GM21529 (cell line): ENCODE results near the gene DOCK4.
"Not testable (repeated sequence)": the region's sequence is repeated elsewhere in the genome, so short reads cannot be mapped to it uniquely, and the experiment has no call there.

Experiments
- ATAC-seq: cut with Tn5 transposase; IDR thresholded peaks from one replicate; pipeline ENCODE4 v1.9.1; 2021; ENCODE audit not compliant: unreplicated experiment

The DOCK4 gene, protein sequence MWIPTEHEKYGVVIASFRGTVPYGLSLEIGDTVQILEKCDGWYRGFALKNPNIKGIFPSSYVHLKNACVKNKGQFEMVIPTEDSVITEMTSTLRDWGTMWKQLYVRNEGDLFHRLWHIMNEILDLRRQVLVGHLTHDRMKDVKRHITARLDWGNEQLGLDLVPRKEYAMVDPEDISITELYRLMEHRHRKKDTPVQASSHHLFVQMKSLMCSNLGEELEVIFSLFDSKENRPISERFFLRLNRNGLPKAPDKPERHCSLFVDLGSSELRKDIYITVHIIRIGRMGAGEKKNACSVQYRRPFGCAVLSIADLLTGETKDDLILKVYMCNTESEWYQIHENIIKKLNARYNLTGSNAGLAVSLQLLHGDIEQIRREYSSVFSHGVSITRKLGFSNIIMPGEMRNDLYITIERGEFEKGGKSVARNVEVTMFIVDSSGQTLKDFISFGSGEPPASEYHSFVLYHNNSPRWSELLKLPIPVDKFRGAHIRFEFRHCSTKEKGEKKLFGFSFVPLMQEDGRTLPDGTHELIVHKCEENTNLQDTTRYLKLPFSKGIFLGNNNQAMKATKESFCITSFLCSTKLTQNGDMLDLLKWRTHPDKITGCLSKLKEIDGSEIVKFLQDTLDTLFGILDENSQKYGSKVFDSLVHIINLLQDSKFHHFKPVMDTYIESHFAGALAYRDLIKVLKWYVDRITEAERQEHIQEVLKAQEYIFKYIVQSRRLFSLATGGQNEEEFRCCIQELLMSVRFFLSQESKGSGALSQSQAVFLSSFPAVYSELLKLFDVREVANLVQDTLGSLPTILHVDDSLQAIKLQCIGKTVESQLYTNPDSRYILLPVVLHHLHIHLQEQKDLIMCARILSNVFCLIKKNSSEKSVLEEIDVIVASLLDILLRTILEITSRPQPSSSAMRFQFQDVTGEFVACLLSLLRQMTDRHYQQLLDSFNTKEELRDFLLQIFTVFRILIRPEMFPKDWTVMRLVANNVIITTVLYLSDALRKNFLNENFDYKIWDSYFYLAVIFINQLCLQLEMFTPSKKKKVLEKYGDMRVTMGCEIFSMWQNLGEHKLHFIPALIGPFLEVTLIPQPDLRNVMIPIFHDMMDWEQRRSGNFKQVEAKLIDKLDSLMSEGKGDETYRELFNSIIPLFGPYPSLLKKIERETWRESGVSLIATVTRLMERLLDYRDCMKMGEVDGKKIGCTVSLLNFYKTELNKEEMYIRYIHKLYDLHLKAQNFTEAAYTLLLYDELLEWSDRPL (N-terminal part only)

DNA sequence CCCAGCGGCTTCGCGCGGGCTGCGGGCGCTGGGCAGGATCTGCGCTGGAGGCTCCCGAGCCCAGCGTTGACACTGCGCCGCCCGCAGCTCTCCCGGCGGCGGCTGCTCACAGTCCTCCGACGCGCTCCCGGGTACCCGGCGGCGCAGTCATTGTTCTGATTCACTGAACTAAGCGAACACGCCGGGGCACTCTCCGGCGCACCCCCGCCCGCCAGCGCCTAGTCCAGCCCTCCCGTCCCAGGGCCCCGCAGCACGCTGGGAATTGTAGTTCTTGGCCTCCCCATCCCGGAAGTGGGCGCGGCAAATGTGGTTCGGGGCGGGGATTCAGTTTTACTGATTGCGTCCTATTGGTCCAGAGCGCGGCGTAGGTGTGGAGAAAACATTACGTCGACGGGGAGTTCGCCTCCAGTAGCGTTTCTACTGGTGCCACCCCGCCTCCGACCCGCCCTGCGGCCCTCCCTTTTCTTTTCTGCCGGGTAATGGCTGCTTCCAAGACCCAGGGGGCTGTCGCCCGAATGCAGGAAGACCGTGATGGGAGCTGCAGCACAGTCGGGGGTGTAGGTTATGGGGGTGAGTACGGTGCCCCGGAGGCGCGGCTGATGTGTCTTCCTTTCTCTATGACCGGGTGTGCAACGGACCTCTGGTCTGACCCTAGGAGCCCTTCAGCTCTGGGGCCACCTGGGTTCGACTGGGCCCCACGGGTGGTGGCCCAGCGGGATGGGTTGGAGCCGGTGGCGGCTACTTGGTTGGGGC, at the start of gene DOCK4, which contains the start of gene ZNF277:
TSS of gene DOCK4 (minus strand) at position 162 of the 753 bp plus-strand sequence. CDS start 261 bp downstream, outside the sequence.
TSS of gene ZNF277 (plus strand) at position 458 of the 753 bp plus-strand sequence. CDS start at position 480, 22 bp downstream.
- peak; percentile 92 for ATAC-seq

DNA sequence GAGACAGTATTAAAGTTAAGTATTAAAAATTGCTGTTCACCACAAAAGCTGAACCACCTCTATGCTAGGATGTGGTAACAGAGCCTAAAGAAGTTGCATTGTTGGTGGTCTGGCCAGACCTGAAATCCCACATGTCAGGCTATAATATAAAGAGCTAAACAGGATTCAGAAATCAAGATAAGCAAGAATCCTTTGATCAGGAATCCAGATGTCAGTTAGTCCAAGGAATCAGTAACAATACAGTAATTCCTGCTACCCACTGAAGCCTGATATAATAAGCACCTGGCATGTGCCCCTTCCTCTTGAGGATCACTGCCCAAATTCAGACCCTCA, 49.2 kb upstream of the DOCK4 start:
- ATAC-seq, result no peak

DNA sequence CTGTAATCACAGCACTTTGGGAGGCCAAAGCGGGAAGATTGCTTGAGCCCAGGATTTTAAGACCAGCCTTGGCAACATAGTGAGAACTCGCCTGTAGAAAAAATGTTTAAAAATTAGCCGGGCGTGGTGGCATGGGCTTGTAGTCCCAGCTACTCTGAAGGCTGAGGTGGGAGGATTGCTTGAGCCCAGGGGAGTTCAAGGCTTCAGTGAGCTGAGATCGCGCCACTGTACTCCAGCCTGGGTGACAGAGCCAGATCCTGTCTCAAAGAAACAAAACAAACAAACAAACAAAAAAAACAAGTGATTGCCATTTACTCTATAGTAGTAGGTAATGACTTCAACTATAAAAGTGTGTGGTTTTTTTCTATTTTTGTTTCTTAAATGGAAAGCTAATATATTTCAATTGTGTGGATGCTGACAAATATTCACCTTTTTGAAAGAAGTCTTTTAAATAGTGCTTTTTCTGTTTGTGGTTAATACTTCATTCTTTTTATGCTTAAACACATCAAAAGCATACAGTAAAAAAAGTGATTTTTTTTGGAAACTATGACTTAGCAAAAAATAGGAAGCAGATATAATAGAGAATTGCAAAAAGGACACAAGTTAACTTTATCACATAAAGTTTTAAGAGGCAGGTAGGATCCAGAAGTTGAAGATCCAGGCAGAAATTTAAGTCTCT, 48.6 kb upstream of the DOCK4 start:
- ATAC-seq, result no peak

DNA sequence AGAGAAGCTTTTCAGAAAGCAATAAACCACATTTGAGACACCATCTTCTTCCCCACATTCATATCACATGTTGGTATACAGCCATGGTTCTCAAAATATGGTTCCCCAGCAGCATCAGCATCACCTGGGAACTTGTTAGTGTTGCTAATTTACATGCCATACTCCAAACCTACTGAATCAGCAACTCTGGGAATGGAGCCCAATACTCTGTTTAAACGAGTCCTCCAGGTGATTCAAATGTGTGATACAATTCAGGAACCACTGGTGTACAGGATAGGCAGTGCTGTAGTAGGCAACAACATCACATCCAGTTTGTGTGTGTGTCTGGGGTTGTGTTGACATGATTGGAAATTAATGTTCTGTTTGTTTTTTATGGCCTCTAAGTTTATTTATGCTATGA, 48.0 kb upstream of the DOCK4 start:
- no peak for ATAC-seq

DNA sequence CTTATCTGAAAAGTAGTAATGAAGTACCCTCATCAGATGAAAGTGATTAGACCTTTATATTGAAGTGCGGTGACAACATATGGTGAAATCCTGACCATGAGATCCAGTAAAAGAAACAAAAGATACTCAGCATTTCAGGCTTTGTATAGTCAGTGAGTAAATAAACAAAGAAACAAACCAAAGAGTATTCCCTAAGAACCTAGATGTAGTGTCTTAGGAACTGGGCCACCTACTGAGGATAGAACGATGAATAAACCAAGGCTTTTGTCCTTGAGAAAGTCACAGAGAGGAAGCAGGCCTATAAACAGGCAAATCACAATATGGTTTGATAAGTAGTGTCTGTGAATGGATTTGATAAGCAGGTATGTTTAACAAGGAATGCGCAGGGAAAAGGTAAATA, 46.5 kb upstream of the DOCK4 start:
- ATAC-seq, result no peak

DNA sequence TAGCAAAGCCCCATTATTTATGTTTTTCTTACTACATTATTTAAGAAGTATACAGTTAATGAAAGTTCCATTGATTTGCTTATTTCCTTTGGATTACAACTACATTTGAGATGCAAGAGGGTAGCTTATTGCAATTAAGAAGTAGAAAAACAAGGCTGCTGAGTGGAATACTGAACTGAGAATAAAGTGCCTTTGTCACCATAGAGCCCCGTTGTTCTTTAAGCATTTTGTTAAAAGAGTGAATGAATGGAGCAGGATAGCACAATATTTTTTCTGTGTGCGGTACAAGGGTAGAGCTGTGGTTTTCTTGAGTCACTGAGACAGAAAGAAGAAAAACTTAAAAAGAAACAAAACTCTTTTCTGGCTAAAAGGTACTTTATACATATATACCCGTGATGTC, 45.9 kb upstream of the DOCK4 start:
- no peak for ATAC-seq

DNA sequence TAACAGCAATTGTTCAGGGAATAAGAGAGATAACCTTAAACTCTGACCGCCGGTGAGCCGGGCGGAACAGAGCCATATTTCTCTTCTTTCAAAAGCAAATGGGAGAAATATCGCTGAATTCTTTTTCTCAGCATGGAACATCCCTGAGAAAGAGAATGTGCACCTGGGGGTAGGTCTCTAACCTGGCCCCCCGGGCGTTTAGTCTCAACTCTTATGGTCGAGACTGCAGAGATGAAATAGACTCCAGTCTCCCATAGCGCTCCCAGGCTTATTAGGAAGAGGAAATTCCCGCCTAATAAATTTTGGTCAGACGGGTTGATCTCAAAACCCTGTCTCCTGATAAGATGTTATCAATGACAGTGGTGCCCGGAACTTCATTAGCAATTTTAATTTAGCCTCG, 43.8 kb upstream of the DOCK4 start:
- not testable (repeated sequence) for ATAC-seq

DNA sequence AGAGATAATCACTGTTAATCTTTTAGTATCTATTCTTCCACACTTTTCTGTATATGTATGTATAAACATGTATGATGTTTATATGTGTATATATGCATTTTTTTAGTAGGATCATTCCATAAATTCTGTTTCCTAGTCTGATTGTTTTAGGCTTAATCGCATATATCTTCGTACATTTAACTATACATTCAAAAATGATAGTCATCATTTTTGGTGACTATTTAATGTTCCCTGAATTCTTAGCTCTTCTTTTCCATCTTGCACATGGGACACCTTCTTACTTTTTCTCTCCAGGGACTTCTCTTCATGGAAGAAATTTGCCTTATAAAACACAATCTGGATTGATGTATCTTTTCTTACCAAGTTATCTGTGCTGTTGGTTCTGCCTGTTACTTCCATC, 42.4 kb upstream of the DOCK4 start:
- ATAC-seq, result no peak

DNA sequence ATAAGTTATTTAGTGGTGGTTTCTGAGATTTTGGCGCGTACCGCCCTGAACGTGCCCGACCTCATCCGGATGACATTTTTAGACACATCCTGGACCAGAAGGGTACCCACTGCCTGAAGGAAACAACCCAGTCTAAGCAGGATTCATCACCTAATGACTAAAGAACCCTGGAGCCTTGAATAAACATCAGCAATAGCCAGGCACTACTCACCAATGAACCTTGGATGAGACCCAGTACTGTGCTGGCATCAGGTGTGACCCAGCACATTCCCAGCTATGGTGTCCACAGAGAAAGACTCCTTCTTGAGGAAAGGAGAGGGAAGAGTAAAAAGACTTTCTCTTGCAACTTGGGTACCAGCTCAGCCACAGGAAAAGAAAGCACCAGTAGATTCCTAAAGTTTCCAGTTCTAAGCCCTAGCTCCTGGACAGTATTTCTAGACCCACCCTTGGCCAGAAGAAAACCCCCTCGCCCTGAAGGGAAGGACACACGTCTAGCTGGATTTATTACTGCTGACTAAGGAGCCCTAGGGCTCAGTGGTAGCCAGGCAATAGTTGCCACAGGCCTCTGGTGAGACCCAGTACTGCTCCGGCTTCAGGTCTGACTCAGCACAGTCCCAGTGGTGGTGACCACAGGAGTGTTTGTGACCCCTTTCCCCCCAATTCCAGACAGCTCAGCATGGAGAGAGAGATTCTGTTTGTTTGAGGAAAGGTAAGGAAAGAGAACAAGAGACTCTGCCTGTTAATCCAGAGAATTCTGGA, 32.8 kb upstream of the DOCK4 start:
- no peak for ATAC-seq

DNA sequence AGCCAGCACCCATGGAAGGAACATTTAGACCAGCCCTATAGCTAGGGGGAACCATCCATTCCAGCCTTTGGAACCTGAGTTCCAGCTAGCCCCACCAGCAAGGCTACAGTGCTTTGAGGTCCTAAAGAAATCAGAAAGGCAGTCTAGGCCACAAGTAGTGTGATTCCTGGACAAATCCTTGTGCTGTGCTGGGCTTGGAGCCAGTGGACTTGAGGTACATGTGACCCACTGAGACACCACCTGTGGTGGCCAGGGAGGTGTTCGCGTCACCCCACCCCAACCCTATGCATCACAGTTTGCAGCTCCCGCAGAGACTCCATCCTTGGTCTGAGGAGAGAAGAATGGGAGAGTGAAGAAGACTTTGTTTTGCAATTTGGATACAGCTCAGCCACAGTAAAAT, 32.1 kb upstream of the DOCK4 start:
- ATAC-seq, result no peak

DNA sequence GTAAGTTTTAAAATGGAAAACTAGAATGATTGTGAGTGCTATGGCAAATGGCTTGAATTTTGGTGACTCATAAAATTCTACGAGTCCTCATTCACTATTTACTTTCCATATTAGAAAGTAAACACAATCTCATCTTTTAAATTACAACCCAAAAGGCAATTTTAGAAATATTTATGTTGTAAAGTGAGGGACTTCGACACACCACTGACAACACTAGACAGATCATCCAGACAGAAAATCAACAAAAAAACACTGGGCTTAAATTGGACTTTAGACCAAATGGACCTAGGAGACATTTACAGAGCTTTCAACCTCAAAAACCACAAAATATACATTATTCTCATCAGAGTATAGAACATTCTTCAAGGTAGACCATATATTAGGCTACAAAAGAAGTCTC, 30.4 kb upstream of the DOCK4 start:
- ATAC-seq, result no peak

DNA sequence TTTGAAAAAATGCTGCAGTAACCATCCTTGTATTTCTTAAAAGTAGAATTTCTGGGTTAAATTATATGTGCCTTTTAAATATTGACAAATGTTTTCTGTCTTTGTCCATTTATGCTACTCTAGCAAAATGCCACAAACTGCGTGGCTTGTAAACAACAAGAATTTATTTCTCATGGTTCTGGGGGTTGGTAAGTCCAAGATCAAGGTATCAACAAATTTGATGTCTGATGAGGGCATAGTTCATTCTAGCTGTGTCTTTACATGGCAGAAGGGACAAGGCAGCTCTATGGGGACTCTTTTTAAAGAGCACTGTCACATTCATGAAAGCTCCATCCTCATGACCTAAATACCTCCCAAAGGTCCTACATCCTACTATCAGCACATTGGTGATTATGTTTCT, 27.9 kb upstream of the DOCK4 start:
- no peak for ATAC-seq

DNA sequence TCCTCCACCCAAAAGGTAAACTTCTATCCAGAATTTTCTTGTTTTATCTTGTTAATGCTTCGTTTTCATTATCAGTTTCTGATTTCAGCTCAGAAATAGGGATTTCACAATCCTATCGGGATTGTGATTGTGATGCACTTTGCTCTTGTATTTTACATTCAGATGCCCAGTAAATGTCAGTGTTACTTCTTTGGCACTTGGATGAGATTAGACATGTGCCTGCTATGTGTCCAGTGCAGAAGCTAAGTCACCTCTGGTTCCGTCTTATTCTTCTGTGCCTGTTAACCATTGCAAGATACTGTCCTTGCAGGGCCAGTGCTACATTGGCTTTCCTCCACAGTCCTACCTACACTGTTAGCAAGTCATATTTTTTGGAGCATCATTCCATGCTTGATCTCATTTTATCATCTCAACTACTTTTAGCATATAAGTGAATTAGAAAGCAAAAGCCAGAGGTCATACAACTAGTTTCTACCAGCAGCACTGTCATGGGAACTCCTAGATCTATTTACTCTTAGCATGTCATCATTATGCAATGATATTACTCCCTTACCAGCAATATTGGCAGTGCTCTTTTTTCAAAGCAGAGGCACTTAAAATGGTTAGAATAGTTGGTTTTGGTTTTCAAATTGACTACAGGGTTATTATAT, 27.0 kb upstream of the DOCK4 start:
- ATAC-seq, result no peak

DNA sequence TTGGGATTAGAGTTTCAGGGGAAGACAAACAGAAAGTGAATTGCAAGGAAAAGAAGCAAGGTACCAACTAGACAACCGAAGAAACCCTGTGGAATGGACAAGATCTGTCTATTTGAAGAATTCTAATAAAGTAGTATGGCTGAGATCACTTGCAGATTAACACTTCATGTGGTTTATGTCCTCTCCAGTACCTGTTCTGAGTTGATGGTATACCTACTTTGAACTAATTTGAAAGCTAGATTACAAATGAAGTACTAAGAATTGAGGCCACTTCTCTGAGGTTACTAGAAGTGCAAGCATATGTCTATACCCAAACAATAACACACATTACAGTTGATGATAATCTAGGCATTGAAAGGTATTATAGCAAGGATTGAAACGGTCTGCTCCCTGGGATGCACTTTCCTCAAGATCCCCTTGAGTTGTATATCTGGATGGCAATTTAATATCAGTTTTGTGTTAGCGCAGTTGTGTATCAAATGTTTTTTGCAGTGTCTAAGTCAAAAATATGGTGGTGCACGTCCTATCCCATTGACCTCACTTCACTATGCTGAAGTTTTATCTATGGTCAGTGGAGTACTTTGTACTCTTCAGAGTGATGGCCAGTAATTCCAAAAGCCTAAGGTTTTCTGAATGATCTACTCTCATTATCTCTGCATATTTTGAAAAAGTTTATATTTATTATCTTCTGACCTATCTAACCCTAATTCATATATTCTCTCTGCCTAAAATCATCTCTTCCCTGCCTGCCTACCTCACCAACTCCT, 26.2 kb upstream of the DOCK4 start:
- ATAC-seq, result no peak

DNA sequence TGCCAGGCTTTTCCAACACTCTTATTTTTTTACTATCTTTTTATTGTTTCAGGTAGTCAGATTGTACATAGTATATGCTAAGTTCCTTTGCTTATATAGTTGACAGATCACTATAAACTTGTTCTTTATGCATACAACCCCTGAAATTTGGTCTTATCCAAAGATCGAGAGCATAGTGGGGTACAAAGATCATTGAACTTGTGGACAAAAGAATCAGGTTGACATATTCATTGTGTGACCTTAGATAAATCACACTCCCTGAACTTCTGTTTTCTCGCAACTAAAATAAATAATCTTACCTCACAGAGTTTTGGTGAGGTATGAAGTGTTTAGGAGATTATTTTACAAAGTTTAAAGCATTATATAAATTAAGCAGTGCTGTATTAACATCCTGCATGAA, 22.4 kb upstream of the DOCK4 start:
- no peak for ATAC-seq

DNA sequence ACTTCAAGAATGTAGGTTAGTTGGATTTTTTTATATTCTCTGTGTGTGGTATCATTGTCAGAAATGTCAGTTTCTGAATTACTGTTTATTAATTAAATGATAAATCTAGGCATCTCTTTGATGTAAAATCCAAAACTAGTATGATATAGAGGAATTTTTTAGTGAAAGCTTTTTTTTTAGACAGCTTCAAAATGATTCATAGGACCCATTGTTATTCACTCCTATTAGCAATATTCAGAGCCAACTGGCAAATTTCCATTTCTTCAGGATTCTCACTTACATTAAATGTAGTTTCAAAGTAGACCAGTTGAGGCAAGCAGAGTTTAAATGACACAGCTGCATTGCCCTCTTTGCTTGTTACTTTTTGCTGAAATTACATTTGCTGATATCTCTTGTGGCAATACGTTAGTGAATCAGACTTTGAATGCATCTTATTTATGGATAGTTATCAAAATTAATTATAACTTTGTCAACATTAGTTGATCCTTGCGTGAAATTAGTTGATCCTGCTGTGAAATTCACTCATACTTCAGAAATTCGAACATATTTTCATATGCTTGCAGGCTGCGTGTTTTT, 20.6 kb upstream of the DOCK4 start:
- ATAC-seq, result no peak

DNA sequence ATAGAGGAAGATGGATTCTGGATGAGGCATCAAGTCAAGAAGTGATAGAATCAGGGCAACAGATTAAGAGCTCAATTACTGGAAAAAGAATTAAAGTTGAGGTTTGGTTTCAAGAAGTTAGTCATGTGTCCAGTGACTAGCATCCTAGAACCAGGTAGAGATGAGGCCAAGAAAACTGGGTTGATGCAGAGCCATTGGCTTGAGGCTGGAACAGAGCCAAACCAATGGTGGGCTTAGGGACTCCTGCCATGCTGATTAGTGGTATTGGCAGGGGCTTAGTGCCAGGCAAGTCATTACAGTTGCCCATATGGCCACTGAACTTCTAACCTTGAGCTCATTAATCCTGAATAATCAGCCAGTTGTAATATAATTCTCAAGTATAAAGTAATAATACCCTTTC, 18.8 kb upstream of the DOCK4 start:
- no peak for ATAC-seq

DNA sequence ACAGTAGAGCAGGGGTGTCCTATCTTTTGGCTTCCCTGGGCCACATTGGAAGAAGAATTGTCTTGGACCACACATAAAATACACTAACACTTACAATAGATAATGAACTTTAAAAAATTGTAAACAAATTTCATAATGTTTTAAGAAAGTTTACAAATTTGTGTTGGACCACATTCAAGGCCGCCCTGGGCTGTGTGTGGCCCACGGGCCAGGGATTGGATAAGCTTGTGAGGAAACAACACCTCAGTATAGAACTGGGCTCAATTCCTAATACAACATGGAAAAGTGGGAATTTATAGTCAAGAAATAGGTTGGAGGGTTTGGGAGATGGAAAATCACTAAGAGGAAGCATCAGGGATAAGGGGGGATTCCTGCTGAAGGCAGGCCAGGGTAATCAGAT, 18.0 kb upstream of the DOCK4 start:
- ATAC-seq, result no peak
